ENCODE measurements around the gene TP53I13. TPM values are rescaled to one million over a fixed set of nuclear protein-coding genes. Genes with fewer than 3 reads are reported as not detected.

Gene TP53I13
- total RNA-seq, 2 experiments from 2014 or later: 20.8 to 27.5 TPM

DNA sequence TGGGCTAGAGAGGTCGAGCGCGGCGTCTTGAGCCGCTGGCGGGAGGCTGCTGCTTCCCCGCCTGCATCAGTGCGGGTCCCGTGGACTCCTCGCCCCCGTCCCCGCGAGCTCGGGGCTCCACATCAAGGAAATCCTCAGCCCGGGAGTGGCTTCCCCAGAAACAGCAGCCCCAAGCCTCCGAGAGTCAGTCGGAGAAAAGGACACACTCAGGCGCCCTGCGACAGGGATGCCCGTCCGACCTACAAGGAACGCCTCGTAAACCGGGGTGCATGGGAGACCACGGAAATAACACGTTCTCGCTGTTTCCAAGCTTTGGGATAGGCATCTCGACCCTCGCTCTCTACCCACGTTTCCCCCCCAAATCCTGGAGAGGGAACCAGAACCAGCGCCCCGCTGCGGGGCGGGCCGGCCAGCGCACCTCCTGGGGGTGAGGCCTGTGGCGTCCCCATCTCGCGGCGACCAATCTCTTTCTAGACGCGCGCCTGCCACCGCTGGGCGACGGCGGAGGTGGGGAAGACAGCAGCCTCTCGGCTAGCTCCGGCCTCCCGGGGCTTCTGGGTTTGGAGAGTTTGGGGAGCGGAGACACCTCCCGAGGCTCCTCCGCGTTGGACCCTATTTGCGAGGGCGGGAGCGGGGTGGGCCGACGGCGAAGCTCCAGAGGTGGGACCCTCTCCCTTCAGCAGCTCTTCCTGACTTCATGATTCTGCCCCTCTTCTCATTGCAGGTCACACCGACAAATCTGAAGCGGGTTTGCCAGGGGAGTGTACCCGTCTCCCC, 759 bp upstream of the TP53I13 start:
- BruUV-seq (replicated peaks): TSS peak; percentile 69
- H3K27ac ChIP-seq (ENCODE audit: low read depth, low read length, poor library complexity, severe bottlenecking): peak overlapping the region; percentile 68
- TF ChIP-seq EZH2phosphoT487 (IDR thresholded peaks at IDR 0.05; ENCODE audit: borderline replicate concordance, low read depth, low read length): no peak
- TF ChIP-seq, protein P1, sequence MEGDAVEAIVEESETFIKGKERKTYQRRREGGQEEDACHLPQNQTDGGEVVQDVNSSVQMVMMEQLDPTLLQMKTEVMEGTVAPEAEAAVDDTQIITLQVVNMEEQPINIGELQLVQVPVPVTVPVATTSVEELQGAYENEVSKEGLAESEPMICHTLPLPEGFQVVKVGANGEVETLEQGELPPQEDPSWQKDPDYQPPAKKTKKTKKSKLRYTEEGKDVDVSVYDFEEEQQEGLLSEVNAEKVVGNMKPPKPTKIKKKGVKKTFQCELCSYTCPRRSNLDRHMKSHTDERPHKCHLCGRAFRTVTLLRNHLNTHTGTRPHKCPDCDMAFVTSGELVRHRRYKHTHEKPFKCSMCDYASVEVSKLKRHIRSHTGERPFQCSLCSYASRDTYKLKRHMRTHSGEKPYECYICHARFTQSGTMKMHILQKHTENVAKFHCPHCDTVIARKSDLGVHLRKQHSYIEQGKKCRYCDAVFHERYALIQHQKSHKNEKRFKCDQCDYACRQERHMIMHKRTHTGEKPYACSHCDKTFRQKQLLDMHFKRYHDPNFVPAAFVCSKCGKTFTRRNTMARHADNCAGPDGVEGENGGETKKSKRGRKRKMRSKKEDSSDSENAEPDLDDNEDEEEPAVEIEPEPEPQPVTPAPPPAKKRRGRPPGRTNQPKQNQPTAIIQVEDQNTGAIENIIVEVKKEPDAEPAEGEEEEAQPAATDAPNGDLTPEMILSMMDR (conservative IDR thresholded peaks at IDR 0.05; ENCODE audit: low read length): peak; percentile 63
- no peaks in the 10 kb centered on the region for H3K79me2 ChIP-seq (ENCODE audit: insufficient read depth, low read depth, low read length)
- H3K36me3 ChIP-seq (ENCODE audit: insufficient read depth, low read length): no peaks in the 10 kb centered on the region
- no peaks in the 10 kb centered on the region for H4K20me1 ChIP-seq (ENCODE audit: insufficient read depth, low read length)
- CTCF ChIA-PET (ENCODE audit: unreplicated experiment): interaction anchor here (0.5 kb wide), 1 partner anchor 198 kb away, joined by 4 read pairs; no protein-coding TSS in a partner anchor
- POLR2A ChIA-PET: interaction anchor here (0.6 to 1.2 kb wide), 4 partner anchors 31 to 311 kb away, joined by 3 to 4 read pairs (median 3); no protein-coding TSS in a partner anchor
- no peaks in the 10 kb centered on the region for H3K9me2 ChIP-seq (ENCODE audit: insufficient read depth, low read length)
- intact Hi-C loops (cut with micrococcal nuclease; ENCODE audit: unreplicated experiment): loop anchor here (1.0 to 10.0 kb wide), 3 partner anchors 23 to 423 kb away; no protein-coding TSS in a partner anchor
- peak; percentile 84 for DNase-seq (ENCODE audit: low spot score)
- peaks cover 29% of the 10 kb centered on the region for H3K4me1 ChIP-seq (ENCODE audit: insufficient read depth, low read length, poor library complexity, severe bottlenecking)
- H3K4me2 ChIP-seq (ENCODE audit: low read length): peak overlapping the region; percentile 98
- no peaks in the 10 kb centered on the region for H3K9me3 ChIP-seq (ENCODE audit: low read length)
- peak overlapping the region; percentile 71 for H2AFZ ChIP-seq (ENCODE audit: low read length)
- H3K4me3 ChIP-seq (ENCODE audit: low read depth, low read length, poor library complexity, severe bottlenecking): peak overlapping the region; percentile 72

DNA sequence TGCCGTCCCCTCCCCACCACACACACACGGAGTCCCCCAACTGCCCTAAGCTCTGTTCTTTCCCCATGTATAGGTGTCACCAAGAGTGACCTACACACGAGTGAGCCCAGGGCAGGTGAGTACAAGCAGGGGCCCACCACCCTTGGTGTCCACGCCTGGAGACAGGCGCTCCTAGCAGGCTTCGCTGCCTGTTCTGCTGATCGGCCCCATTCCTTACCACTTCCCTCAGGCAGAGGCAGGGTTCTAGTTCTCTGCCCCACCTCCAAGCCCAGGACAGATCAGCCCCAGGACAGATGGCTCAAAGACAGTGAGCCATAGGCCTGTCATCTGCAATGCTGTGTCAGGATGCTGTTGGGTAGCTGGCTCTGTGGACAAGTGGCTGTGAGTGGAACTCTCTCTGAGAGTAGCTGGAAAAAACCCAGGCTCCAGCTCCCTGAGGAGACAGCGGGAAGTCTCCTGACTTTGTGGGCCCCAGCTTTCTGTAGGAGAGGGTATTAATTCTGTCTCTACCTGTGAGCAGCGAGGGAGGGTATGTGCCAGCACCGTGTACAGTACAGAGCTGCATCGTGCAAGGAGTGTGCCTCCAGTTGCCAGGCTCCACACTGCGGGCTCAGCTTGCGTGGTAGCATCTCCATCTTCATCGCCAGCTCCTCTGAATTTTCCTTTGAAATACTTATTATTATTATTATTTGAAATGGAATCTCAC, 897 bp downstream of the TP53I13 start:
- H3K9me3 ChIP-seq (ENCODE audit: low read length): no peaks in the 10 kb centered on the region
- H3K4me3 ChIP-seq (ENCODE audit: low read depth, low read length, poor library complexity, severe bottlenecking): peak overlapping the region; percentile 72
- H3K79me2 ChIP-seq (ENCODE audit: insufficient read depth, low read depth, low read length): no peaks in the 10 kb centered on the region
- peaks cover 22% of the 10 kb centered on the region for H3K4me1 ChIP-seq (ENCODE audit: insufficient read depth, low read length, poor library complexity, severe bottlenecking)
- ChIA-PET POLR2A (interaction anchor here (0.5 kb wide), 1 partner anchor 1303 kb away, joined by 3 read pairs; no protein-coding TSS in a partner anchor), CTCF (ENCODE audit: unreplicated experiment) (interaction anchor here (0.6 to 1.4 kb wide), 4 partner anchors 21 to 267 kb away, joined by 3 to 10 read pairs (median 4); no protein-coding TSS in a partner anchor)
- no peaks in the 10 kb centered on the region for H3K9me2 ChIP-seq (ENCODE audit: insufficient read depth, low read length)
- H3K27ac ChIP-seq (ENCODE audit: low read depth, low read length, poor library complexity, severe bottlenecking): no peak overlapping the region
- BruUV-seq (replicated peaks): no TSS peak
- intact Hi-C loops (cut with micrococcal nuclease; ENCODE audit: unreplicated experiment): loop anchor here (10.0 kb wide), 2 partner anchors 195 to 425 kb away; no protein-coding TSS in a partner anchor
- TF ChIP-seq EZH2phosphoT487 (IDR thresholded peaks at IDR 0.05; ENCODE audit: borderline replicate concordance, low read depth, low read length): no peak
- TF ChIP-seq, protein P1 (conservative IDR thresholded peaks at IDR 0.05; ENCODE audit: low read length): no peak
- peak overlapping the region; percentile 90 for H3K4me2 ChIP-seq (ENCODE audit: low read length)
- peak overlapping the region; percentile 68; the same call in 1 of the 2 replicates for H2AFZ ChIP-seq (ENCODE audit: low read length)
- no peak for DNase-seq (ENCODE audit: low spot score)
- H3K36me3 ChIP-seq (ENCODE audit: insufficient read depth, low read length): peaks cover 15% of the 10 kb centered on the region; the same call in 1 of the 2 replicates
- no peaks in the 10 kb centered on the region for H4K20me1 ChIP-seq (ENCODE audit: insufficient read depth, low read length)
